Effector CD8-positive, alpha-beta T cell (primary cell): ENCODE results near the gene CRACDL.
"Not testable (repeated sequence)": the region's sequence is repeated elsewhere in the genome, so short reads cannot be mapped to it uniquely, and the experiment has no call there.

Source experiments
- DNase-seq: peaks from one replicate; lab custom pipeline; 2025; lab: John Stamatoyannopoulos, UW

Gene CRACDL

GRCh38 chr2:98776136-98776535 is 159.9 kb downstream of the CRACDL start:
- DNase-seq, result no peak

GRCh38 chr2:98775146-98775986 is 160.7 kb downstream of the CRACDL start:
- no peak for DNase-seq

- no peak for DNase-seq
Measured at GRCh38 chr2:98773907-98774306, 162.1 kb downstream of the CRACDL start.

GRCh38 chr2:98773169-98773568 is 162.9 kb downstream of the CRACDL start:
- no peak for DNase-seq

- DNase-seq, result no peak
Measured at GRCh38 chr2:98772536-98772935, 163.5 kb downstream of the CRACDL start.

- DNase-seq, result peak; percentile 41
Measured at GRCh38 chr2:98771721-98772524, 164.1 kb downstream of the CRACDL start.

GRCh38 chr2:98771264-98771663 is 164.8 kb downstream of the CRACDL start:
- no peak for DNase-seq

- DNase-seq, result peak; percentile 17
Measured at GRCh38 chr2:98769784-98770183, 166.2 kb downstream of the CRACDL start.

- no peak for DNase-seq
Measured at GRCh38 chr2:98769114-98769476, 166.9 kb downstream of the CRACDL start.

GRCh38 chr2:98768384-98769113 is 167.5 kb downstream of the CRACDL start:
- DNase-seq, result no peak

GRCh38 chr2:98764499-98764898 is 171.5 kb downstream of the CRACDL start:
- DNase-seq, result no peak

- DNase-seq, result no peak
Measured at GRCh38 chr2:98763209-98763951, 172.6 kb downstream of the CRACDL start.

- no peak for DNase-seq
Measured at GRCh38 chr2:98761909-98762308, 174.1 kb downstream of the CRACDL start.

GRCh38 chr2:98761267-98761781 is 174.7 kb downstream of the CRACDL start:
- DNase-seq, result no peak

- DNase-seq, result no peak
Measured at GRCh38 chr2:98759827-98760625, 176.0 kb downstream of the CRACDL start.

GRCh38 chr2:98759338-98759737 is 176.7 kb downstream of the CRACDL start:
- no peak for DNase-seq

GRCh38 chr2:98757904-98758421 is 178.1 kb downstream of the CRACDL start:
- peak; percentile 15 for DNase-seq

GRCh38 chr2:98753801-98754200 is 182.2 kb downstream of the CRACDL start:
- DNase-seq, result no peak

GRCh38 chr2:98752711-98753110 is 183.3 kb downstream of the CRACDL start:
- not testable (repeated sequence) for DNase-seq

GRCh38 chr2:98751748-98752147 is 184.3 kb downstream of the CRACDL start:
- DNase-seq, result no peak
